A549 (cell line): ENCODE results near the gene NARS2. TPM values are rescaled to one million over a fixed set of nuclear protein-coding genes. Genes with fewer than 3 reads are reported as not detected.

Source experiments
- ATAC-seq, 2 experiments: fragments of 200-7000 bp in 1 of 2; fragments of >200 bp in 1 of 2; cut with Nextera tagmentation in 1 of 2; cut with Tn5 transposase in 1 of 2; 3 replicates each; pipeline versions ENCODE4 v1.8.0 to v1.9.1; 2018 to 2020; ENCODE audit warnings: mild to moderate bottlenecking in 1 of 2, moderate library complexity in 1 of 2
- CTCF ChIA-PET: fragments of 300-600 bp; sonication (Branson Sonifier 250); formaldehyde crosslinking; extraction: SDS; loops from one replicate; lab custom pipeline; 2021; ENCODE audit warnings: antibody characterized with exemption, inconsistent platforms; lab: Yijun Ruan, JAX
- POLR2A ChIA-PET: fragments of 350-600 bp; formaldehyde crosslinking; extraction: SDS; loops from one replicate; lab custom pipeline; 2021; ENCODE audit warnings: antibody characterized with exemption, inconsistent platforms; lab: Yijun Ruan, JAX
- DNase-seq, 2 experiments: peaks; one replicate each; pipeline versions ENCODE4 v3.0.0 to v3.0.0-alpha.2; 2011 to 2016; ENCODE audit warnings: low read depth in 1 of 2, low spot score in 1 of 2
- FAIRE-seq: peaks from 2 replicates; lab custom pipeline; 2011; peaks lifted over from hg19 to GRCh38; lab: Jason Lieb, UNC
- H3K27ac ChIP-seq, 2 experiments: fragments of >200 bp; sonication (Bioruptor Twin); formaldehyde crosslinking; 3 replicates each; pipeline ENCODE4 v1.5.1; 2016 to 2017
- H3K4me1 ChIP-seq: fragments of >200 bp; sonication (Bioruptor Twin); formaldehyde crosslinking; 3 replicates; pipeline ENCODE4 v1.6.1; 2016
- H3K4me2 ChIP-seq: fragments of >200 bp; sonication (Bioruptor Twin); formaldehyde crosslinking; 3 replicates; pipeline ENCODE4 v1.6.1; 2016
- H3K4me3 ChIP-seq: fragments of >200 bp; sonication (Bioruptor Twin); formaldehyde crosslinking; 3 replicates; pipeline ENCODE4 v1.5.1; 2016
- H3K9me3 ChIP-seq: fragments of >200 bp; sonication (Bioruptor Twin); formaldehyde crosslinking; 3 replicates; pipeline ENCODE4 v1.6.1; 2016
- BHLHE40 ChIP-seq: IDR thresholded peaks from 2 replicates; pipeline ENCODE4 v1.6.1; 2012; ENCODE audit warnings: low read depth, low read length, inconsistent platforms
- CBX2 ChIP-seq: fragments of 200-600 bp; sonication (generic); IDR thresholded peaks from 2 replicates; pipeline ENCODE4 v1.6.1; 2016; ENCODE audit warnings: low read depth, mild to moderate bottlenecking, borderline replicate concordance
- CEBPB ChIP-seq, 2 experiments: fragments of >200 bp in 1 of 2; sonication (Bioruptor Twin) in 1 of 2; formaldehyde crosslinking in 1 of 2; IDR thresholded peaks; 2 replicates each; pipeline ENCODE4 v1.6.1; 2012 to 2016
- E2F6 ChIP-seq: IDR thresholded peaks from 2 replicates; pipeline ENCODE4 v1.6.1; 2012; ENCODE audit warnings: low read depth, borderline replicate concordance
- EHF ChIP-seq: fragments of 250-450 bp; sonication (Bioruptor Pico); IDR thresholded peaks from 2 replicates; pipeline ENCODE4 v1.5.0; 2020; ENCODE audit warnings: mild to moderate bottlenecking
- ESRRA ChIP-seq: fragments of 150-350 bp; IDR thresholded peaks from 2 replicates; pipeline ENCODE4 v1.6.1; 2014; ENCODE audit warnings: mild to moderate bottlenecking, low read length, borderline replicate concordance
- FOSL2 ChIP-seq, 2 experiments: fragments of 450-650 bp in 1 of 2; fragments of >200 bp in 1 of 2; sonication (Bioruptor Twin) in 1 of 2; formaldehyde crosslinking; IDR thresholded peaks; 2 replicates each; pipeline versions ENCODE4 v1.5.0 to v1.6.1; 2016 to 2020; ENCODE audit warnings: mild to moderate bottlenecking in 1 of 2, moderate library complexity in 1 of 2
- FOXS1 ChIP-seq: fragments of 250-450 bp; sonication (Bioruptor Pico); IDR thresholded peaks from 2 replicates; pipeline ENCODE4 v1.5.0; 2020; ENCODE audit warnings: mild to moderate bottlenecking, moderate library complexity
- GATA3 ChIP-seq: IDR thresholded peaks from 2 replicates; pipeline ENCODE4 v1.6.1; 2012; ENCODE audit warnings: borderline replicate concordance
- HOXA7 ChIP-seq: fragments of 250-450 bp; sonication (Bioruptor Pico); IDR thresholded peaks from 2 replicates; pipeline ENCODE4 v1.5.0; 2020; ENCODE audit warnings: mild to moderate bottlenecking, moderate library complexity
- HOXB13 ChIP-seq: fragments of 250-450 bp; sonication (Bioruptor Pico); IDR thresholded peaks from 2 replicates; pipeline ENCODE4 v1.5.0; 2020; ENCODE audit warnings: low read depth, mild to moderate bottlenecking, moderate library complexity
- MAFK ChIP-seq: fragments of 450-650 bp; IDR thresholded peaks from 2 replicates; pipeline ENCODE4 v1.6.1; 2014; ENCODE audit not compliant: partially characterized antibody
- MYC ChIP-seq: IDR thresholded peaks from 2 replicates; pipeline ENCODE4 v1.6.1; 2012; ENCODE audit warnings: mild to moderate bottlenecking, inconsistent platforms, low read length, improper control_type of control experiment, borderline replicate concordance
- NFE2L2 ChIP-seq: fragments of 150-350 bp; conservative IDR thresholded peaks from 2 replicates; pipeline ENCODE4 v1.6.1; 2014; ENCODE audit warnings: low read length
- REST ChIP-seq: fragments of 200-600 bp; sonication (generic); IDR thresholded peaks from 2 replicates; pipeline ENCODE4 v1.6.1; 2016; ENCODE audit warnings: antibody characterized with exemption, mild to moderate bottlenecking, moderate library complexity
- RFX5 ChIP-seq: fragments of 450-650 bp; IDR thresholded peaks from 2 replicates; pipeline ENCODE4 v1.7.1; 2014; ENCODE audit warnings: antibody characterized with exemption, mild to moderate bottlenecking, moderate library complexity
- RNF2 ChIP-seq: fragments of 200-600 bp; sonication (generic); IDR thresholded peaks from 2 replicates; pipeline ENCODE4 v1.6.1; 2016; ENCODE audit warnings: low read depth, mild to moderate bottlenecking, antibody characterized with exemption, moderate library complexity, borderline replicate concordance
- ZNF302 ChIP-seq: fragments of 250-450 bp; sonication (Bioruptor Pico); IDR thresholded peaks from 2 replicates; pipeline ENCODE4 v1.9.0; 2021; ENCODE audit warnings: inconsistent platforms, mild to moderate bottlenecking, moderate library complexity
- ZSCAN20 ChIP-seq: fragments of 250-450 bp; sonication (Bioruptor Pico); IDR thresholded peaks from 2 replicates; pipeline ENCODE4 v1.8.0; 2022; ENCODE audit warnings: mild to moderate bottlenecking, moderate library complexity
- WGBS: methylation state at CpG from one replicate; pipeline ENCODE4 v1.1.6; 2017; ENCODE audit errors: missing lambda C conversion rate; 5-methylcytosine and 5-hydroxymethylcytosine counted together
- polyA plus RNA-seq, 4 experiments: library from polyadenylated mRNA; depleted of rRNA in 3 of 4; stranded (reverse); fragments of >200 nt; fragmentation: RNase III in 1 of 4; extraction: RNeasy Plus Mini Kit Qiagen cat#74134 plus additional on column Dnase treatment in 1 of 4; gene quantifications; 2 replicates in 3 of 4; 3 replicates in 1 of 4; pipeline ENCODE4 v1.2.3, GENCODE V29; 2011 to 2017
- TF ChIP-seq, protein P1 (sequence below): fragments of >200 bp; sonication (Bioruptor Twin); formaldehyde crosslinking; IDR thresholded peaks from 3 replicates; pipeline ENCODE4 v1.6.1; 2016
- TF ChIP-seq, protein P2 (sequence below): fragments of 150-350 bp; IDR thresholded peaks from 2 replicates; pipeline ENCODE4 v1.6.1; 2014; ENCODE audit warnings: low read depth, mild to moderate bottlenecking, low read length

The NARS2 gene
- polyA plus RNA-seq, 2 of the 4 experiments (the other 2 are of a cell fraction), result 29.7 to 57.7 TPM

DNA sequence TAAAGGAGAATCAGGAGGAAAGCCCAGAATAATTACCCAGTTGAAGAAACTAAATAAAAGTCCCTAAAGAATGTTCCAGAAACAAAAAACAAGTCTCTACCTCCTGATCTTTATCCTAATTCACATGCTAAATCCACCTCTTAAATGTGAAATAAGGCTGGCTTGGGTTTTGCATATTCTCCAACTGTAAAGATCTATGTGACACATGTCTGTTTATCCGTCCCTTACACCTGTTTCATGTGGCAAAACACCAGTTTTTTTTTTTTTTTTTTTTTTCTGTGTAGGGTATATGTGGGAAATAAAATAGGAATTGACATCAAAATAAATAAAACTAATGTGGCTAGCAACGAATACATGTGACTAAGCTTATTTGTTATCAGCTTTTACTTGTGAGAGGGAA, 70.5 kb downstream of the NARS2 start (continued):
- TF ChIP-seq GATA3 (no peak), HOXB13 (CRISPR knock-in tag) (no peak), EHF (no peak)

- Histone ChIP-seq H3K4me1 (no peaks in the 10 kb centered on the region; the same call in 2 of the 3 replicates), H3K9me3 (no peaks in the 10 kb centered on the region), H3K4me3 (no peak overlapping the region), H3K27ac (no peak overlapping the region), H3K4me2 (no peak overlapping the region)
- CTCF ChIA-PET, result no interaction called here
- FAIRE-seq (no peak), DNase-seq (no peak), ATAC-seq (no peak)
- no peak for TF ChIP-seq CBX2
- no peak for TF ChIP-seq EHF
- POLR2A ChIA-PET, result no interaction called here
Measured at GRCh38 chr11:78499971-78500370, 74.7 kb downstream of the NARS2 start.

GRCh38 chr11:78497293-78497692, 77.4 kb downstream of the NARS2 start:
- H3K9me3 ChIP-seq, result no peaks in the 10 kb centered on the region
- CTCF ChIA-PET, result interaction anchor here (0.7 to 1.0 kb wide), 2 partner anchors 20 to 48 kb away, joined by 4 read pairs; no protein-coding TSS in a partner anchor
- TF ChIP-seq FOSL2 (IDR thresholded peaks at IDR 0.05) (no peak), FOSL2 (CRISPR knock-in tag; IDR thresholded peaks at IDR 0.05) (no peak), MYC (no peak), E2F6 (no peak), ZSCAN20 (CRISPR knock-in tag) (no peak)
- TF ChIP-seq, all 56 proteins: peak for 0
- POLR2A ChIA-PET, result interaction anchor here (0.6 kb wide), 1 partner anchor 300 kb away, joined by 3 read pairs; no protein-coding TSS in a partner anchor
- FAIRE-seq, result no peak
- ATAC-seq, result no peak
- Histone ChIP-seq H3K4me2 (no peak overlapping the region), H3K27ac (no peak overlapping the region), H3K4me1 (no peaks in the 10 kb centered on the region; the same call in 2 of the 3 replicates), H3K4me3 (no peak overlapping the region)
- no peak for DNase-seq

GRCh38 chr11:78493413-78493975, 81.2 kb downstream of the NARS2 start:
- Histone ChIP-seq H3K4me2 (no peak overlapping the region), H3K9me3 (no peaks in the 10 kb centered on the region), H3K4me3 (no peak overlapping the region), H3K27ac (no peak overlapping the region), H3K4me1 (no peaks in the 10 kb centered on the region; the same call in 2 of the 3 replicates)
- CTCF ChIA-PET, result interaction anchor here (0.6 to 1.4 kb wide), 3 partner anchors 16 to 71 kb away, joined by 3 read pairs; no protein-coding TSS in a partner anchor
- POLR2A ChIA-PET, result interaction anchor here (0.6 kb wide), 1 partner anchor 9 kb away, joined by 3 read pairs; no protein-coding TSS in a partner anchor
- 95% methylated on average over 3 of the region's 3 CpGs for WGBS
- DNase-seq, result no peak
- FAIRE-seq, result no peak
- no peak for ATAC-seq
- TF ChIP-seq, protein P1, sequence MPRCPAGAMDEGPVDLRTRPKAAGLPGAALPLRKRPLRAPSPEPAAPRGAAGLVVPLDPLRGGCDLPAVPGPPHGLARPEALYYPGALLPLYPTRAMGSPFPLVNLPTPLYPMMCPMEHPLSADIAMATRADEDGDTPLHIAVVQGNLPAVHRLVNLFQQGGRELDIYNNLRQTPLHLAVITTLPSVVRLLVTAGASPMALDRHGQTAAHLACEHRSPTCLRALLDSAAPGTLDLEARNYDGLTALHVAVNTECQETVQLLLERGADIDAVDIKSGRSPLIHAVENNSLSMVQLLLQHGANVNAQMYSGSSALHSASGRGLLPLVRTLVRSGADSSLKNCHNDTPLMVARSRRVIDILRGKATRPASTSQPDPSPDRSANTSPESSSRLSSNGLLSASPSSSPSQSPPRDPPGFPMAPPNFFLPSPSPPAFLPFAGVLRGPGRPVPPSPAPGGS, result no peak
- TF ChIP-seq FOSL2 (IDR thresholded peaks at IDR 0.05), result no peak
- no peak for TF ChIP-seq FOSL2 (CRISPR knock-in tag; IDR thresholded peaks at IDR 0.05)
- no peak for TF ChIP-seq ZSCAN20 (CRISPR knock-in tag)
- TF ChIP-seq MAFK, result no peak
- TF ChIP-seq ZNF302 (CRISPR knock-in tag), result no peak
- TF ChIP-seq GATA3, result no peak
- no peak for TF ChIP-seq RNF2
- TF ChIP-seq REST, result no peak
- no peak for TF ChIP-seq RFX5
- no peak for TF ChIP-seq E2F6
- TF ChIP-seq FOXS1 (CRISPR knock-in tag), result no peak
- TF ChIP-seq HOXA7 (CRISPR knock-in tag), result no peak
- no peak for TF ChIP-seq NFE2L2
- no peak for TF ChIP-seq BHLHE40
- TF ChIP-seq ESRRA, result no peak
- no peak for TF ChIP-seq MYC
- TF ChIP-seq CEBPB (IDR thresholded peaks at IDR 0.05), result no peak
- TF ChIP-seq, protein P2, sequence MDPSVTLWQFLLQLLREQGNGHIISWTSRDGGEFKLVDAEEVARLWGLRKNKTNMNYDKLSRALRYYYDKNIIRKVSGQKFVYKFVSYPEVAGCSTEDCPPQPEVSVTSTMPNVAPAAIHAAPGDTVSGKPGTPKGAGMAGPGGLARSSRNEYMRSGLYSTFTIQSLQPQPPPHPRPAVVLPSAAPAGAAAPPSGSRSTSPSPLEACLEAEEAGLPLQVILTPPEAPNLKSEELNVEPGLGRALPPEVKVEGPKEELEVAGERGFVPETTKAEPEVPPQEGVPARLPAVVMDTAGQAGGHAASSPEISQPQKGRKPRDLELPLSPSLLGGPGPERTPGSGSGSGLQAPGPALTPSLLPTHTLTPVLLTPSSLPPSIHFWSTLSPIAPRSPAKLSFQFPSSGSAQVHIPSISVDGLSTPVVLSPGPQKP, result no peak
